Sigmoid colon (tissue), 4 donors: Measurements from ENCODE around the gene GRK1.

Experiments
- EP300 ChIP-seq, 4 donors: sonication (generic); formaldehyde crosslinking; IDR thresholded peaks; one replicate each; pipeline ENCODE4 v1.6.1; 2017; ENCODE audit warnings: antibody characterized with exemption in 4 of 4
- POLR2A ChIP-seq, 2 donors: fragments of 450-650 bp; IDR thresholded peaks; one replicate each; pipeline ENCODE4 v1.6.1; 2016; ENCODE audit warnings: antibody characterized with exemption in 2 of 2, mild to moderate bottlenecking in 2 of 2, moderate library complexity in 2 of 2
- POLR2AphosphoS5 ChIP-seq, 4 donors: sonication (generic); formaldehyde crosslinking; IDR thresholded peaks; one replicate each; pipeline ENCODE4 v1.6.1; 2017; ENCODE audit warnings: antibody characterized with exemption in 4 of 4
- TF ChIP-seq, protein P1 (sequence below), 4 experiments: fragments of 450-650 bp in 3 of 4; fragments of 200-600 bp in 1 of 4; IDR thresholded peaks; one replicate each; pipeline ENCODE4 v1.5.1; 2016 to 2019; ENCODE audit warnings: antibody characterized with exemption in 4 of 4, mild to moderate bottlenecking in 3 of 4, moderate library complexity in 2 of 4

DNA sequence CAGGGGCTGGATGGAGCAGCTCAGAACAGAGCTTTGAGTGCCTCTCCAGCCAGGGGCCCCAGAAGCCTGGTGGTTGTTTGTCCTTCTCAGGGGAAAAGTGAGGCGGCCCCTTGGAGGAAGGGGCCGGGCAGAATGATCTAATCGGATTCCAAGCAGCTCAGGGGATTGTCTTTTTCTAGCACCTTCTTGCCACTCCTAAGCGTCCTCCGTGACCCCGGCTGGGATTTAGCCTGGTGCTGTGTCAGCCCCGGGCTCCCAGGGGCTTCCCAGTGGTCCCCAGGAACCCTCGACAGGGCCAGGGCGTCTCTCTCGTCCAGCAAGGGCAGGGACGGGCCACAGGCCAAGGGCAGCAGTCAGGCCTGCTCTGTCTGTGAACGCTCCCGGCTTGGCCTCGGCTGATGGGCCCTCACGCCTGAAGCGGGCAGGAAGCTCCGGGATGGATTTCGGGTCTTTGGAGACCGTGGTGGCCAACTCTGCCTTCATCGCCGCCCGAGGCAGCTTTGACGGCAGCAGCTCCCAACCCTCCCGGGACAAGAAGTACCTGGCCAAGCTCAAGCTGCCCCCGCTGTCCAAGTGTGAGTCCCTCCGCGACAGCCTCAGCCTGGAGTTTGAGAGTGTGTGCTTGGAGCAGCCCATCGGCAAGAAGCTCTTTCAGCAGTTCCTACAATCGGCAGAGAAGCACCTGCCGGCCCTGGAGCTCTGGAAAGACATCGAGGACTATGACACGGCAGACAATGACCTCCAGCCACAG, at the start of gene GRK1:
- TF ChIP-seq, protein P1, sequence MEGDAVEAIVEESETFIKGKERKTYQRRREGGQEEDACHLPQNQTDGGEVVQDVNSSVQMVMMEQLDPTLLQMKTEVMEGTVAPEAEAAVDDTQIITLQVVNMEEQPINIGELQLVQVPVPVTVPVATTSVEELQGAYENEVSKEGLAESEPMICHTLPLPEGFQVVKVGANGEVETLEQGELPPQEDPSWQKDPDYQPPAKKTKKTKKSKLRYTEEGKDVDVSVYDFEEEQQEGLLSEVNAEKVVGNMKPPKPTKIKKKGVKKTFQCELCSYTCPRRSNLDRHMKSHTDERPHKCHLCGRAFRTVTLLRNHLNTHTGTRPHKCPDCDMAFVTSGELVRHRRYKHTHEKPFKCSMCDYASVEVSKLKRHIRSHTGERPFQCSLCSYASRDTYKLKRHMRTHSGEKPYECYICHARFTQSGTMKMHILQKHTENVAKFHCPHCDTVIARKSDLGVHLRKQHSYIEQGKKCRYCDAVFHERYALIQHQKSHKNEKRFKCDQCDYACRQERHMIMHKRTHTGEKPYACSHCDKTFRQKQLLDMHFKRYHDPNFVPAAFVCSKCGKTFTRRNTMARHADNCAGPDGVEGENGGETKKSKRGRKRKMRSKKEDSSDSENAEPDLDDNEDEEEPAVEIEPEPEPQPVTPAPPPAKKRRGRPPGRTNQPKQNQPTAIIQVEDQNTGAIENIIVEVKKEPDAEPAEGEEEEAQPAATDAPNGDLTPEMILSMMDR (IDR thresholded peaks at IDR 0.05): no peak
- TF ChIP-seq POLR2A (IDR thresholded peaks at IDR 0.05) (no peak), EP300 (IDR thresholded peaks at IDR 0.05) (no peak), POLR2AphosphoS5 (IDR thresholded peaks at IDR 0.05) (no peak)
